TTC549 (cell line): ENCODE data around the gene LIN7C.

Experiments
- FAIRE-seq: peaks from 2 replicates; lab custom pipeline; 2012; peaks lifted over from hg19 to GRCh38; lab: Jason Lieb, UNC

The LIN7C gene

DNA sequence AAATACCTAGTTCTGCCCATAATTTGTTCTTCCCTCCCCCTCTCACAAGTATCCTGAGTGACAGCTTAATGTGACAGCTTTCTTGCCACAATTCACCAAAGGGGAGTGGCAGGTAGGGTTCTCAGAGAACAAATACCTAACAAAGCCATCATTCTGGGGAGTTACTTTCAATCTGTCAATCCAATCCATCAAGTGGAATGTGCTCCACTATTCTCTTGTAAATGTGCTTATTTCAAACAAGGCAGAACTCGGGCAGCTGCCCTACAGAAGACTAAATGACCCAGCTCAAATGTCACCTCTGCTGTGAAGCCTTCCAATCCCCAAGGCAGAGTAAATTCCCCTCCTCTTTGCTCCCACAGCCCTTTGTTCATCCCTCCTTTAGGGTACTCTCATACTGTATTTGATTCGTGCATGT is 61.8 kb downstream of the LIN7C start:
- FAIRE-seq, result no peak
